GM19468 (cell line): ENCODE results near the gene EFNA3.

ENCODE experiments used
- ATAC-seq: cut with Tn5 transposase; IDR thresholded peaks from one replicate; pipeline ENCODE4 v1.9.1; 2021; ENCODE audit warnings: mild to moderate bottlenecking, moderate library complexity, moderate number of reproducible peaks; ENCODE audit not compliant: unreplicated experiment; ENCODE audit errors: extremely low read depth

Gene EFNA3

DNA sequence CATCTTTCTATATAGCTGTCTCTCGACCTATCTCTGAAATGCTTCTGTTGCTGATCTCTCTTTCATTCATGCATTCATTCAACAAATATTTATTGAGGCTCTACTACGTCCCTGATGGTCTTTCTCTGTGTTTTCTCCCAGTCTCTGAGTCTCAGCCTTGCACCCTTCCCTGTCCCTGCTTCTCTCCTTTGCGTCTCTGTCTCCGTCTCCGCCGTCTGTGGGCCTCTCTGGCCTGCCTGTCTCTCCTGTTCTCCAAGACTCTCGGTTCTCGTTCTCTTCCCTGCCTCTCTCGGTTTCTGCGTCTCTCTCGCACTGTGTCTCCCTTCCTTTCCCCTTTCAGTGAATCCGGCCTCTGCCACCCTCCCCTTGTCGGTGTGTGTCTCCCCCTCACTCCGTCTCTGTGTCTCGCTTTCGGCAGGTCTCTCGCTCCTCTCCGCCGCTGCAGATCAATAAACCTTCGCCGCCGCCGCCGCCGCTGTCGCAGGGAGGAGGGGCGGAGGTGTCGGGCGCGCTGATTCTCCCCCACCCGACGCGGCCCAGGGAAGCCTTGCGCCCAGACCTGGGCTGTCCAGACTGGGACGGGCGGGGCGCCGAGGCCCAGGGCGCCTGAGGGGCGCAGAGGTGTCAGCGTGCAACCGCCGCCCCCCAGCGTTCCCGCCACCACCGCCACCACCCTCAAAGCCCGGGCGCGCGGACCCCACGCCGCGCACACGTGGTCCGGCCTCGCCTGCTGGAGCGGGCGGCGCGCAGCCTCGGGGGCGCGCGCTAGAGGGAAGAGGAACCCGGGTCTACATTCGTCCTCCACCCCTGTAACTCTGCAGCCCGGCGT is 3.0 kb downstream of the EFNA3 start:
- ATAC-seq, result no peak

DNA sequence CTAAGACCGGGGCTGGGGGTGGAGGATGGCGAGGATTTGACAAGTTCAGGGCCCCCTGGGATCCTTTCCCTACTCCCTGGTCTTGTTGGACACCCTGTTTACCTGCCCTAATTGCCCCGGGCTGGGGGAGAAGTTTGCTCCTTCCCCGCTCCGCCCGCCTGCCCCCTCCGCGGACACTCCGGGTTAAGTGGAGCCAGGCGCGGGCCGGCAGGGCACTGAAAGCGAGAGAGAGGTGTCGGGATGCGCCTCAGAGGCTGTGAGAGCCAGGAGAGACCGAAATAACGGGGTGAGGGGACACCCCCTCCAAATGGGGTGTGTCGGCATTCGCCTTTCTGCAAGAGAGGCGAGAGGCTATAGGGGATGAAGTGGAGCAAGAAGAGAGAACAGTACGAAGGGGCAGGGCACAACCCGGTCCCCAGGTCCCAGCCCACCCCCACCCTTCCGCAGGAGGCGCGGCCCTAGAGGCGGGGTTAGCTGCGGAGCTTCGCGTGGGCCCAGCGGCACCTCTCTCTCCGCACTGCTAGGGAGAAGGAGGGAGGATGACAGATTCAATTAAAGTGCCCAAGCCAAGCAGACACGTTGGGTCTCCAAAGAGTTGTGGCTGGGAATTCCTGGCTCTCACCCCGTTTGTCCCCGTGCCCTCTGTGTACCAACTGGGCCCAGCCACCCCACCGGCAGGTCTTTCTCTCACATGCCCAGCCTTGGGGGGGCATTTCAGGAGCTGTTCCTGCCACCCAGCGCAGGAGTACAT is 3.8 kb downstream of the EFNA3 start:
- no peak for ATAC-seq

DNA sequence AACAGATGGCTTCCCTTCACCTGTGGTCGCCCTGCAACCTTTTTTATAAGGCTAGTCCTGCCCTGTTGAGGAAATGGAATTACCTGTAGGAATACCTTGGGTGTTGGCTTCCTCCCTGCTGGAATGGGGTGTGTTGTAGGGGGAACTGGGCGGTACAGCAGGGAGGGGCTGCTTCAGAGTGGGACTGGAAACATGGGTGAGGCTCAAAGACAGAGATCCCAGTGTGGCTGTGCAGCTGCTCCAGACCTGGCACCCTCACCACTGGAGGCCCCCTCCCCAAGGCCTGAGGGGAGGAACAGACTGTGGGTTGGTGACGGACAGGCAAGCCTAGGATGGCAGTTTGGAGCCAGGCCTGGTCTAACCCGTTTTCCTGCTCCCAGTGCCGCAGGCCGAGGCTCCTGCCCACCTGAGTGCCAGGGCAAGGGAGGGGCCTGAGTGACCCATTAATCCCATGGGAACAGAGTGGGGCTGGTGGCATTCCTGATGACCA is 4.5 kb downstream of the EFNA3 start:
- no peak for ATAC-seq

GRCh38 chr1:155083865-155084721 is 5.5 kb downstream of the EFNA3 start:
- ATAC-seq, result no peak

- peak; percentile 65 for ATAC-seq
Measured at GRCh38 chr1:155084722-155085503, 6.3 kb downstream of the EFNA3 start.

GRCh38 chr1:155085504-155086127 is 7.0 kb downstream of the EFNA3 start:
- no peak for ATAC-seq

DNA sequence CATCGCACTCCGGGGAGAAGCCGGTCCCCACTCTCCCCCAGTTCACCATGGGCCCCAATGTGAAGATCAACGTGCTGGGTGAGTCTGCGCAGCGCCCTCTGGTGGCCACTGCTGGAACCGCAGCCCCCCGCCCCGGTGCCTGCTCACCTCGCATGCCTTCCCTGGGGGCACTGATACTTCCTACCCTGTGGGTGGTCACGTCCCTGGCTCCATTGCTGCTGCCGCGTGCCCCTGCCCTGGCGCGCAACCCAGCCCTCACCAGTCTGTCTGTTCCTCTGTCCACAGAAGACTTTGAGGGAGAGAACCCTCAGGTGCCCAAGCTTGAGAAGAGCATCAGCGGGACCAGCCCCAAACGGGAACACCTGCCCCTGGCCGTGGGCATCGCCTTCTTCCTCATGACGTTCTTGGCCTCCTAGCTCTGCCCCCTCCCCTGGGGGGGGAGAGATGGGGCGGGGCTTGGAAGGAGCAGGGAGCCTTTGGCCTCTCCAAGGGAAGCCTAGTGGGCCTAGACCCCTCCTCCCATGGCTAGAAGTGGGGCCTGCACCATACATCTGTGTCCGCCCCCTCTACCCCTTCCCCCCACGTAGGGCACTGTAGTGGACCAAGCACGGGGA is 7.6 kb downstream of the EFNA3 start:
- ATAC-seq, result no peak

DNA sequence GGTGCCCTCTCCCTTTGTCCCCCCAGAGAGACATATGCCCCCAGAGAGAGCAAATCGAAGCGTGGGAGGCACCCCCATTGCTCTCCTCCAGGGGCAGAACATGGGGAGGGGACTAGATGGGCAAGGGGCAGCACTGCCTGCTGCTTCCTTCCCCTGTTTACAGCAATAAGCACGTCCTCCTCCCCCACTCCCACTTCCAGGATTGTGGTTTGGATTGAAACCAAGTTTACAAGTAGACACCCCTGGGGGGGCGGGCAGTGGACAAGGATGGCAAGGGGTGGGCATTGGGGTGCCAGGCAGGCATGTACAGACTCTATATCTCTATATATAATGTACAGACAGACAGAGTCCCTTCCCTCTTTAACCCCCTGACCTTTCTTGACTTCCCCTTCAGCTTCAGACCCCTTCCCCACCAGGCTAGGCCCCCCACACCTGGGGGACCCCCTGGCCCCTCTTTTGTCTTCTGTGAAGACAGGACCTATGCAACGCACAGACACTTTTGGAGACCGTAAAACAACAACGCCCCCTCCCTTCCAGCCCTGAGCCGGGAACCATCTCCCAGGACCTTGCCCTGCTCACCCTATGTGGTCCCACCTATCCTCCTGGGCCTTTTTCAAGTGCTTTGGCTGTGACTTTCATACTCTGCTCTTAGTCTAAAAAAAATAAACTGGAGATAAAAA is 8.4 kb downstream of the EFNA3 start:
- ATAC-seq, result no peak

DNA sequence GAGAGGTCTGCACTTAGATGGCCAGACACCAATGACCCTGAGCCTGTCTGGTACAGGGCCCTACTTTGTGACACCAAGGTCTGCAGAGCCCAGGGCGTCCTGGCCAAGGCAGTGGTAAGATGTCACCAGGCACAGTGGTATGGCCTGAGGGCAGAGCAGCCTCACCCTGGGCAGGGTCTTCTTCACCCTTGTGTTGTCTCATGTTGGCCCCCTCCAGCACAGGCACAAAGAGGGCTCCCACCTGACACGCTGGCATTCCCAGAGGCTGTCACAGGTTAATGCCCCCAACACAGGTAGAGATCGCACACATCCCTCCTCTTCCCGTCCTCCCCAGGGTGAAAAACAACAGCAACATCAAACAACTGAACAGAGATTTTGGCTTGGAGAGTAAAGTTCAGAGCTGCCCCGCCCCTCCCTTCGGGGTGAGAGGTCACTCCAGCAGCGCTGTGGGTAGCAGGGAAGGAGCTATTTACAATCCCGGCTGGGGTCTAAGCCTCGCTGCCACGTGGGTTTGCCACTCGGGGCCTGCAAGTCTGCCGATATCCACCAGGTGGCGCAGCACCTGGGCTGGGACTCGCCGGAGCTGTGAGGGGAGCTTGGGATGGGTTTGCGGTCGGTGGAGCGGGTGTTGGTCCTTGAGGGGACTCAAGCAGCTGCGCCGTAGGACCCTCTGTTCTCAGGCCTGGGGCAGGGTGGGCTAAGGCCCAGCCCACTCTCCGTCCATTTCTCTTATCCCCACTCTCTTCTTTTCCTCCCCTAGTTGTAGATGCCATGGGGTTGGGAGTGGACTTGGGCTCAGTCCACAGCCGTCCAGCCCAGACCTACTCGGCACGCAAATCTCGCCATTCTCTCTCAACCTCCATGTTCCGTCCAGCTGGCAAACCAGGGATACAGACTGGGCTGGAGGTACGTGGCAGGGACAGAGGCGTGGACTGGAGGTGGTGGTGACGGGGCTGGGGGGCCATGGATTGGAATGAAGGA is 12.7 kb downstream of the EFNA3 start:
- ATAC-seq, result no peak

DNA sequence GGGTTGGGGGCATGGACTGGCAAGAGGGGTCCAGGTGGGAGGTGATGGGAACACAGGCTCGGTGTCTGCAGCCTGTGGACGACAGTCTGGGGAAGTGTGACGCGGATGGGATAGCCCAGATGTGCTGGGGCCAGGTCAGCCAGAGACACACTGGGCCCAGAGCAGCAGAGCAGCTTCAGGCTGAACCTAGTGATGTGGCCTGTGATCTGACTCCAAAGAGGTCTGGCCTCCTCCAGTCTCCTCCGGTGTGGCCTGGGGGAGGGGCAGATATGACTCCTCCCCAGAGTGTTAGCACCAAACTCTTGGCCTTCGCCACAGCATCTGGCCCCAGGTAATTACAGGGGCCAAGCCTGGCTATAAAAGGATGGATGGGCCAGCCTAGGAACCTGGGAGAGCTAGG is 13.5 kb downstream of the EFNA3 start:
- no peak for ATAC-seq

DNA sequence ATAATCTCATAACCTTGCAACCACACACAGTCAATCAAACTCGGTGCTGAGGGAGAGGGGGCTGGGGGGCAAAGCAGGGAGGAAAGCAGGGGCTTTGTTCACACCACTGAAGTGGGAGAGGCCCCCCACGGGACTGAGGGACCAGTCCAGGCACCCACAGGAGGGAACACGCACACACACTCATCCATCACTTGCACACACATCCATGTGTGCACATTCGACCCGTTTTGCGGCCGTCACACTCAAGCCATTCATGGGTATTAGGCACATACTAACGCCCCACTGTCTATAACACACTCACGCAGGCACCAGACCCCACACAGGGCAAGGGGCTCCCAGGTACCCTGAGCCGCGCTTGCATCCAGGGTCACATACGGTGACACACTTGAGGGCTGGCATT is 14.0 kb downstream of the EFNA3 start:
- ATAC-seq, result no peak

- ATAC-seq, result no peak
Measured at GRCh38 chr1:155093911-155094621, 15.4 kb downstream of the EFNA3 start.

- no peak for ATAC-seq
Measured at GRCh38 chr1:155094622-155094948, 15.9 kb downstream of the EFNA3 start.

DNA sequence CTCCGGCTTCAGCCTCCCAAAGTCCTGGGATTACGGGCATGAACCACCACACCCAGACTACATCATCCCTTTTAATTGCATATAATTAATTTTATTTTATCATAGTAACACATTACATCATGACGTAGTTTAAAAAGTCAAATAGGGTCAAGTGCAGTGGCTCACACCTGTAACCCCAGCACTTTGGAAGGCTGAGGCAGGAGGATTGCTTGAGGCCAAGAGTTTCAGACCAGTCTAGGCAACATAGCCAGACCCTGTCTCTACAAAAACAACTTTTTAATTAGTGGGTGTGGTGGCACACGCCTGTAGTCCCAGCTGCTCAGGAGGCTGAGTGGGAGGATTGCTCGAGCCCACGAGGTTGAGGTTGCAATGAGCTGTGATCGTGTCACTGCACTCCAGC is 20.7 kb downstream of the EFNA3 start:
- no peak for ATAC-seq

- no peak for ATAC-seq
Measured at GRCh38 chr1:155103325-155103724, 24.7 kb downstream of the EFNA3 start.

DNA sequence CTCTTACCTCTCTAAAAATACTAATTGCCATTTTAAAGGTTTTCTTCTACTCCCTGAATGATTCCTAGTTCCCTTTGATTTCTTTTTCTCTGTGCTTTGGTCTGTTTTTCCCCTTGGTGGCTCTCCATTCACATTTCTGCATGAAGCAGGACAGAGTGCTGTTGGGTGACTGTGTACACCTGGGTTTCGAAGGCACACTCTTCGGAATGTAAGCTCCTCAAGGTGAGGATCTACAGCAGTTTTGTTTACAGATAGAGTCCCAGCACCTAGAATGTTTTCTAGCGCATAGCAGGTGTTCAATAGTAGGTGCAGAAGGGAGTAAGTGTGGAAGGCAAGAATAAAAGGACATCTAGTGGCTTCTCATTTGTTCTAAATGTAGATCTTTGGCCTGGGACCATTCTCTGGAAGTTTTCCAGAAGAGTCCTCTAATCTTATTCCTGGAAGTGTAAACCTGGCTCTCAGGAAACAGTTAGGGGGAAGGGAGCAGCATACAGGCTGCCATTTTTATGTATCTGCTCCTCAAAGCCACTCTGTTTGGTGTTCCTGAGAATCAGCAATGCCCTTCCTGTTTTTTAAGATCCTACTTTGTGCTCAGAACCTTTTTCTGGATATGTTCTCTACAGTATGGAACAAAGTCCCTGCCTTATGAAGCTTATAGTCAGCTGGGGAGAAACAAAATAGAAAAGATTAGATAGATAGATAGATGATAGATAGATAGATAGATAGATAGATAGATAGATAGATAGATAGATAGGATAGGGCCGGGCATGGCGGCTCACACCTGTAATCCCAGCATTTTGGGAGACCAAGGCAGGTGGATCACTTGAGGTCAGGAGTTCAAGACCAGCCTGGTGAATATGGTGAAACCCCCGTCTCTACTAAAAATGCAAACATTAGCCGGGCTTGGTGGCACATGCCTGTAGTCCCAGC is 26.2 kb downstream of the EFNA3 start:
- ATAC-seq, result no peak
